Measurements from ENCODE around the gene NRIP1.
"Not testable (repeated sequence)": the region's sequence is repeated elsewhere in the genome, so short reads cannot be mapped to it uniquely, and the experiment has no call there.

The NRIP1 gene

GRCh38 chr21:15036189-15036588, 28.6 kb downstream of the NRIP1 start:
- DNase-seq: no peak

GRCh38 chr21:15034126-15034853, 30.5 kb downstream of the NRIP1 start:
- no peak for DNase-seq

- no peak for DNase-seq
Measured at GRCh38 chr21:15031790-15032357, 32.9 kb downstream of the NRIP1 start.

- DNase-seq: not testable (repeated sequence)
Measured at GRCh38 chr21:15031362-15031761, 33.4 kb downstream of the NRIP1 start.

GRCh38 chr21:15030861-15031260, 33.9 kb downstream of the NRIP1 start:
- DNase-seq: not testable (repeated sequence)

- no peak for DNase-seq
Measured at GRCh38 chr21:15029077-15029476, 35.7 kb downstream of the NRIP1 start.

- DNase-seq: no peak
Measured at GRCh38 chr21:15028186-15028585, 36.6 kb downstream of the NRIP1 start.

- no peak for DNase-seq
Measured at GRCh38 chr21:15027056-15027455, 37.7 kb downstream of the NRIP1 start.

GRCh38 chr21:15026370-15026769, 38.4 kb downstream of the NRIP1 start:
- DNase-seq: no peak

GRCh38 chr21:15023776-15024175, 41.0 kb downstream of the NRIP1 start:
- no peak for DNase-seq

GRCh38 chr21:15022608-15023261, 42.1 kb downstream of the NRIP1 start:
- DNase-seq: no peak

GRCh38 chr21:15020797-15021196, 44.0 kb downstream of the NRIP1 start:
- DNase-seq: no peak

- DNase-seq: no peak
Measured at GRCh38 chr21:15018382-15018781, 46.4 kb downstream of the NRIP1 start.

GRCh38 chr21:15015622-15016471, 49.0 kb downstream of the NRIP1 start:
- no peak for DNase-seq

GRCh38 chr21:15014221-15014620, 50.6 kb downstream of the NRIP1 start:
- DNase-seq: no peak

- DNase-seq: no peak
Measured at GRCh38 chr21:15011967-15012366, 52.8 kb downstream of the NRIP1 start.

GRCh38 chr21:15010645-15011044, 54.2 kb downstream of the NRIP1 start:
- no peak for DNase-seq

- DNase-seq: no peak
Measured at GRCh38 chr21:15009837-15010363, 54.9 kb downstream of the NRIP1 start.

- no peak for DNase-seq
Measured at GRCh38 chr21:15007716-15008296, 57.0 kb downstream of the NRIP1 start.

- no peak for DNase-seq
Measured at GRCh38 chr21:15006594-15007230, 58.1 kb downstream of the NRIP1 start.

- no peak for DNase-seq
Measured at GRCh38 chr21:15005391-15005790, 59.4 kb downstream of the NRIP1 start.

GRCh38 chr21:15004721-15005370, 60.0 kb downstream of the NRIP1 start:
- no peak for DNase-seq

Data from KG1 (cell line).